GM23248 (cell line): ENCODE measurements around the gene GCC1. TPM values are rescaled to one million over a fixed set of nuclear protein-coding genes. Genes with fewer than 3 reads are reported as not detected.

Experiments used
- DNase-seq: peaks from one replicate; pipeline ENCODE4 v3.0.0-alpha.2; 2015
- H2AFZ ChIP-seq: fragments of 200-600 bp; sonication (generic); 2 replicates; pipeline ENCODE4 v1.6.1; 2016; ENCODE audit warnings: antibody characterized with exemption
- H3F3A ChIP-seq: fragments of 200-600 bp; sonication (generic); 2 replicates; pipeline ENCODE4 v1.6.1; 2016; ENCODE audit warnings: mild to moderate bottlenecking, antibody characterized with exemption, mixed run types; ENCODE audit not compliant: insufficient read depth
- H3K27ac ChIP-seq: fragments of 200-600 bp; sonication (generic); 2 replicates; pipeline ENCODE4 v1.5.1; 2016; ENCODE audit warnings: mild to moderate bottlenecking
- H3K27me3 ChIP-seq: fragments of 200-600 bp; sonication (generic); replicated peaks from 2 replicates; pipeline ENCODE4 v1.6.1; 2016; ENCODE audit warnings: mild to moderate bottlenecking; ENCODE audit not compliant: insufficient read depth
- H3K36me3 ChIP-seq: fragments of 200-600 bp; sonication (generic); 2 replicates; pipeline ENCODE4 v1.6.1; 2016; ENCODE audit warnings: low read depth, mild to moderate bottlenecking
- H3K4me1 ChIP-seq: fragments of 200-600 bp; sonication (generic); 2 replicates; pipeline ENCODE4 v1.6.1; 2016; ENCODE audit warnings: mild to moderate bottlenecking; ENCODE audit not compliant: insufficient read depth
- H3K4me2 ChIP-seq: fragments of 200-600 bp; sonication (generic); one replicate; pipeline ENCODE4 v1.6.1; 2016; ENCODE audit warnings: mild to moderate bottlenecking; ENCODE audit not compliant: unreplicated experiment
- H3K4me3 ChIP-seq: fragments of 200-600 bp; sonication (generic); 2 replicates; pipeline ENCODE4 v1.5.1; 2016; ENCODE audit warnings: mild to moderate bottlenecking
- H3K79me2 ChIP-seq: fragments of 200-600 bp; sonication (generic); 2 replicates; pipeline ENCODE4 v1.6.1; 2016; ENCODE audit warnings: mild to moderate bottlenecking; ENCODE audit not compliant: insufficient read depth
- H3K9ac ChIP-seq: fragments of 200-600 bp; sonication (generic); 2 replicates; pipeline ENCODE4 v1.6.1; 2016; ENCODE audit warnings: mild to moderate bottlenecking
- H3K9me2 ChIP-seq: fragments of 200-600 bp; sonication (generic); 2 replicates; pipeline ENCODE4 v1.6.1; 2016; ENCODE audit warnings: mixed run types, mild to moderate bottlenecking, moderate library complexity; ENCODE audit not compliant: insufficient read depth
- H3K9me3 ChIP-seq: fragments of 200-600 bp; sonication (generic); one replicate; pipeline ENCODE4 v1.6.1; 2017; ENCODE audit warnings: low read depth
- H4K20me1 ChIP-seq: fragments of 200-600 bp; sonication (generic); 2 replicates; pipeline ENCODE4 v1.6.0; 2016; ENCODE audit not compliant: insufficient read depth
- EZH2 ChIP-seq: fragments of 200-600 bp; sonication (generic); IDR thresholded peaks from 2 replicates; pipeline ENCODE4 v1.6.1; 2018; ENCODE audit warnings: antibody characterized with exemption, mild to moderate bottlenecking; ENCODE audit not compliant: insufficient read depth, poor library complexity, severe bottlenecking
- EZH2phosphoT487 ChIP-seq: fragments of 200-600 bp; sonication (generic); IDR thresholded peaks from 2 replicates; pipeline ENCODE4 v1.6.1; 2018; ENCODE audit warnings: antibody characterized with exemption, moderate library complexity, mild to moderate bottlenecking, low read depth; ENCODE audit not compliant: insufficient read depth
- WGBS, 2 experiments: methylation state at CpG; one replicate each; pipeline ENCODE4 v1.1.6; 2015 to 2017; ENCODE audit warnings: low lambda C conversion rate in 2 of 2, low coverage in 1 of 2; ENCODE audit errors: missing lambda C conversion rate in 2 of 2; 5-methylcytosine and 5-hydroxymethylcytosine counted together
- in situ Hi-C: fragments of 300-500 bp; cut with MboI; formaldehyde crosslinking; loops from 2 replicates; pipeline ENCODE4 v1.15.0; 2020
- polyA plus RNA-seq: library from polyadenylated mRNA; unstranded; fragments of >200 nt; fragmentation: Nextera tagmentation; extraction: Ambion mirVana; gene quantifications from 2 replicates; pipeline ENCODE4 v1.2.1, GENCODE V29; 2016
- total RNA-seq: library from RNA; depleted of rRNA; stranded (reverse); fragments of >200 nt; shearing (Covaris generic); gene quantifications from 2 replicates; pipeline ENCODE4 v1.2.3, GENCODE V29; 2014

Gene GCC1
- total and polyA plus RNA-seq, 2 experiments from 2014 or later, result 13.8 to 17.9 TPM

DNA sequence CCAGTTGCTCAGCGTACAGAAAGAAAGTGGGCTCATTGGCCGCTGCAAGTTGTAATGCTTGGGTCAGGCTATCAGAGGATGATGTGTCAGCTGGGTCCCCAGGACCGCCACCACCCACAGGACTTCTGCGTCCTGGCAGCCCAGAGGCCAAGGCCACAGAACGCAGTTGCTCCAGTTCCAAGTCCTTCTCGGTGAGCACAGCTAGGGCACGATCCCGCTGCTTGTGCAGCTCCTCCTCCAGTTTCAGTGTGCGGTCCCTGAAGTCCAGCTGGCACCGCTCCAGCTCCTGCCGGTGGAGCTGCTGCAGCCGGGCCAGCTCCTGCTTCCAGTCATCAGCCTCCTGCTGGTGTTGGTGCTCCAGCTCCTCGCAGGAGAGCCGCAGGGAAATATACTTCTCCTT, 3.0 kb downstream of the GCC1 start:
- Histone ChIP-seq H3K4me1 (peaks cover 19% of the 10 kb centered on the region), H3K9me2 (no peaks in the 10 kb centered on the region), H3K79me2 (peaks cover 48% of the 10 kb centered on the region), H3K36me3 (0 out of 2 replicates have a peak, but pooled peaks cover 4% of the 10 kb centered on the region), H3K4me2 (no peak overlapping the region), H3K9ac (no peak overlapping the region), H3K27ac (no peak overlapping the region), H2AFZ (no peak overlapping the region), H3F3A (no peaks in the 10 kb centered on the region), H3K9me3 (no peaks in the 10 kb centered on the region), H3K4me3 (no peak overlapping the region), H4K20me1 (no peaks in the 10 kb centered on the region; the same call in 1 of the 2 replicates), H3K27me3 (no peaks in the 10 kb centered on the region)
- TF ChIP-seq EZH2, result no peak
- no peak for TF ChIP-seq EZH2phosphoT487
- in situ Hi-C loops, result no loop called here
- no peak for DNase-seq
- 75 to 77% methylated on average over 14 of the region's 14 CpGs for WGBS, 2 experiments

DNA sequence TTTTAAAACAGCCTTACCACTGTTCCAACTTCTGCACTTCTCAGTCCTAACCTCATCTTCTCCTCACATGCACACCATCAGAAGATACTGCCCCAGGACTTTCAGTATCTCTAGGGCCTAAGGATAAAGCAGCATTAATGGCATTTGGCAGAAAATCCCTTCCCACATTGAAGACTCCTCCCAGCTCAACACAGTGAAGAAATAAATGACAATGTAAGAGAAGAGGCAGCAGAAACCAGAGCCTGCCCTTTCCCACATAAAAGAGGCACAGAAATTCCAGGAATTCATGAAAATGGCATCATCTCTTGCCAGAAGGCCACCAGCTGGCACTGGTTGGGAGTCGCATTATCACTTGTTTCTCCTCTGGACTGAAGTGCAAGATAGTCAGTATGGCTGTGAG, 3.7 kb downstream of the GCC1 start:
- H3K9ac ChIP-seq, result no peak overlapping the region
- H3K9me3 ChIP-seq, result no peaks in the 10 kb centered on the region
- no peaks in the 10 kb centered on the region for H3K27me3 ChIP-seq
- TF ChIP-seq EZH2, result no peak
- peaks cover 48% of the 10 kb centered on the region for H3K79me2 ChIP-seq
- H3K4me2 ChIP-seq, result no peak overlapping the region
- no peak overlapping the region for H2AFZ ChIP-seq
- no peaks in the 10 kb centered on the region; the same call in 1 of the 2 replicates for H4K20me1 ChIP-seq
- peak; percentile 44 for DNase-seq
- H3K4me1 ChIP-seq, result peaks cover 19% of the 10 kb centered on the region
- 0 out of 2 replicates have a peak, but pooled peaks cover 4% of the 10 kb centered on the region for H3K36me3 ChIP-seq
- WGBS, 2 experiments, result 95 to 100% methylated on average over 1 of the region's 1 CpG
- H3F3A ChIP-seq, result no peaks in the 10 kb centered on the region
- H3K4me3 ChIP-seq, result no peak overlapping the region
- in situ Hi-C loops, result no loop called here
- no peak overlapping the region for H3K27ac ChIP-seq
- H3K9me2 ChIP-seq, result no peaks in the 10 kb centered on the region

DNA sequence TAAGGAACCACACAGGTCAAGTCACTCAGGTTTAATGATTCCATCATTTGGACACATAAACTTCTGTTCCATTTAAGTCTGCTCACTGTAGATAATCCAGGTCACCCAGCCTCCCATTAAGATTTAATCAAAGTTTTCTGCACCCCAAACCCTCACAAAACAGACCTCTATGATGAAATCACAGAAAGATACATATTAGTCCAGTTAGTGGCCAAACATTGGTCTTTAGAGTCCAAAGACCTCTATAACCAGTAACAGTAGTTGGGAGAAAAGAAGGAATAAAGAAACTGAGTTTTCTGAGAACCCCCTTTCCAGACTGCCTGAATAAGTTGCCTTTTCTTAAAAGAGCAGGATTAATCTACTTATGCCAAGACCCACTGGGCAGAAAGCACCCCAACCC, 4.8 kb downstream of the GCC1 start:
- H3F3A ChIP-seq, result no peaks in the 10 kb centered on the region
- no peak for DNase-seq
- peaks cover 19% of the 10 kb centered on the region for H3K4me1 ChIP-seq
- no peak for TF ChIP-seq EZH2phosphoT487
- in situ Hi-C loops, result no loop called here
- H3K36me3 ChIP-seq, result 0 out of 2 replicates have a peak, but pooled peaks cover 4% of the 10 kb centered on the region
- H4K20me1 ChIP-seq, result no peaks in the 10 kb centered on the region; the same call in 1 of the 2 replicates
- no peaks in the 10 kb centered on the region for H3K9me3 ChIP-seq
- H3K27ac ChIP-seq, result no peak overlapping the region
- H3K9ac ChIP-seq, result no peak overlapping the region
- no peaks in the 10 kb centered on the region for H3K27me3 ChIP-seq
- H3K79me2 ChIP-seq, result peaks cover 48% of the 10 kb centered on the region
- H2AFZ ChIP-seq, result no peak overlapping the region
- H3K4me2 ChIP-seq, result no peak overlapping the region
- no peaks in the 10 kb centered on the region for H3K9me2 ChIP-seq
- no peak overlapping the region for H3K4me3 ChIP-seq

DNA sequence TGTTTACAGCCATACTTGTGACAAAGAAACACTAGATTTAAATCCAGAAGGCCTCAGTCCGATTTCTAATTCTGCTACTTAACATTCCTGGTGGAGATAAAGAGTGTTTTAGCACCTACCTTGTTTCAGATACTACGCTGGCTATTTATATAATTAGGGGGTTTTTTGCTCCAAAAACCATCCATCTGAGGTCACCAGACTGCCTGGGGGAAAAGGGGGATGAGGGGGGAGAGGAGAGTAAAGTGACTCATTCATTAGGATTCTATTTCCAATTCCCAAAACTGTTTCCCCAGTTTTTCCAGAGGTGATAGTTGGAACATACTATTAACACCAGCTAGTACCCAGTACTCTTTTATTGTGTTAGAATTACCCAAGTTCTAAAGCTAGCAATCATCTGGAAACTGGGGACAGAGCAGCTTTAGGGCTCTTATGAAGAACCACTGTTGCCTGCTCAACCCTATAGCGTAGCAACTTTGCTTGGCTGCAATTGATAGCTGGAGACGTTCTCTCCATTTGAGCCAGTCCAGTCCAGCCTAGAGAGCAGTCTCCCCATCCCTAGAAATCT, 6.6 kb downstream of the GCC1 start:
- Histone ChIP-seq H3K4me1 (peaks cover 15% of the 10 kb centered on the region), H3K4me3 (no peak overlapping the region), H3F3A (no peaks in the 10 kb centered on the region), H3K4me2 (no peak overlapping the region), H3K27ac (no peak overlapping the region), H3K27me3 (no peaks in the 10 kb centered on the region), H4K20me1 (no peaks in the 10 kb centered on the region; the same call in 1 of the 2 replicates), H3K9me3 (no peaks in the 10 kb centered on the region), H2AFZ (no peak overlapping the region), H3K9ac (no peak overlapping the region), H3K9me2 (no peaks in the 10 kb centered on the region), H3K79me2 (peaks cover 34% of the 10 kb centered on the region), H3K36me3 (0 out of 2 replicates have a peak, but pooled peaks cover 4% of the 10 kb centered on the region)
- no peak for DNase-seq
- in situ Hi-C loops, result no loop called here
- WGBS, 2 experiments, result 64 to 66% methylated on average over 4 of the region's 4 CpGs
- TF ChIP-seq EZH2, result no peak
- no peak for TF ChIP-seq EZH2phosphoT487

DNA sequence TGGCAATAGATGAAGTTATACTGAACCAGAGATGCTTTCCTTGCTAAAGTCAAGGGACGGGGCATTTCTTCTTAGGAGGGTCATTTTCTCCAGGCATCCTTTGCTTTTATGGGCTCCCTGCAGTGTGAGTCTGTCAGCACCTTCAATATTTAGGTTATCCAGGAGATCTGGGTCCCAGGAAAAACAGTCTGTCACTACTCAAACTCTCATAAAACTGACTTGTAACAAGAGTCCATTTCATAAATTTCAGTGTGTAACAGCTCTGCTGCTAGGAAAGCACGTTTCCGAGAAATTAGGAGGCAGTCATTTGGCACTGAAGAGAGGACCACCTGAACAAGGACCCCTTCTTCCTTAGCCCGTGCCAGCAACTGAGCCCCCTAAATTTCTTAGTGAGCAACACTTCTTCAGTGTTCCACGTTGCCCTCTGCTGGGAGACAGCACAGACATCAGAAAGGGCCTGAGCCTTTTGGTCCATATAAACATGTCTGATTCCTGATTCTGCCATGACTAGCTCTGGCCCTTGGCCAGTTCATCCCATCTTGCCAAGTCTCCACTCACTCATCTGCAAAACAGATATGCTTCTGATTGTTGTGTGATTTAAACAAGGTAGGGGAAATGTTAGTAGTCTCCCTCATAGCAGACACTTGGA, 7.2 kb downstream of the GCC1 start:
- no peak overlapping the region for H3K4me3 ChIP-seq
- no peaks in the 10 kb centered on the region for H3K9me3 ChIP-seq
- peaks cover 27% of the 10 kb centered on the region for H3K79me2 ChIP-seq
- TF ChIP-seq EZH2phosphoT487 (no peak), EZH2 (no peak)
- no peaks in the 10 kb centered on the region for H3K9me2 ChIP-seq
- in situ Hi-C loops, result no loop called here
- no peak overlapping the region for H3K4me2 ChIP-seq
- no peaks in the 10 kb centered on the region for H3K27me3 ChIP-seq
- DNase-seq, result peak; percentile 53
- H3K27ac ChIP-seq, result no peak overlapping the region
- peaks cover 11% of the 10 kb centered on the region; the same call in 1 of the 2 replicates for H3K4me1 ChIP-seq
- H2AFZ ChIP-seq, result no peak overlapping the region
- 79 to 81% methylated on average over 5 of the region's 5 CpGs for WGBS, 2 experiments
- no peaks in the 10 kb centered on the region for H3F3A ChIP-seq
- no peak overlapping the region for H3K9ac ChIP-seq
- H3K36me3 ChIP-seq, result 0 out of 2 replicates have a peak, but pooled peaks cover 4% of the 10 kb centered on the region
- no peaks in the 10 kb centered on the region; the same call in 1 of the 2 replicates for H4K20me1 ChIP-seq
